Measurements from ENCODE around the gene CA12.
"Not testable (repeated sequence)": the region's sequence is repeated elsewhere in the genome, so short reads cannot be mapped to it uniquely, and the experiment has no call there.

CA12 gene

GRCh38 chr15:63332367-63333124 is 49.1 kb downstream of the CA12 start:
- DNase-seq: no peak

- DNase-seq: no peak
Measured at GRCh38 chr15:63331456-63331855, 50.2 kb downstream of the CA12 start.

GRCh38 chr15:63330926-63331325 is 50.7 kb downstream of the CA12 start:
- DNase-seq: no peak

DNA sequence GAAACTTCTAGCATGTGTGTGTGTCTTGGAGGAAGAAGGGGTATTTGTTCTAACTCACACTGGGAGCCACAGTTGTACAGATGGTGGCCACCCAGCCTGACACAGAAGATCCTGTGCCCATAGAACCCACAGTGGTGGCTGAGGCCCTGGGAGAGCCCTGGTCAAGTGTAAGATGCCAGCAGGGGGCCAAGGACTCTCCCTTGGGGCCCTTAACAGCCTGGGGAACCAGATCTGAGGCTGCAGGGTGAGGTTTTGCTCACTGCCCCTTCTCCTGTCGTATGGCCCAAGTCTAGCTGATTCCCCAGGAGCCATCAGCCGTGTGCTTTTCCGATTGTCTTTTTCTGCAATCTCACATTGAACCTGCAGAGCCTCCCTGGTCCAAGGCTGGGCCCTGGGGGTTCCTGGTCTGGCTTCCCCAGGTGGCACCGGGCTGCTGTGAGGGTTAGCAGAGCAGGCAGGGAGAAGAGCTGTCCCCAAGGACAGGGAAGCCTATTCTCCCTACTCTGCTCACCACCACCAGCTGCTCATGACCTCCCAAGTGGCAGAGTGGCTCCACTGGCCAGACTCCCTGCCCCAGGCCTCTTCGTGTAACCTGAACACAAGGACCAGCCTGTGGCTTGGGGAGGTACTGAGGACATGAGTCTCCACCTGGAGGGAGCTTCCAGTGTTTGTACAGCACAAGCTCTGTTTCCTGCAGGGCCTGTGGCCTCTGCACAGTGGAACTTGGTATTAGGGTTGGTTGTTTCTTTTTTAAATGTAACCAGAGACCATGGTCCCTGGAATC is 51.9 kb downstream of the CA12 start:
- no peak for DNase-seq

DNA sequence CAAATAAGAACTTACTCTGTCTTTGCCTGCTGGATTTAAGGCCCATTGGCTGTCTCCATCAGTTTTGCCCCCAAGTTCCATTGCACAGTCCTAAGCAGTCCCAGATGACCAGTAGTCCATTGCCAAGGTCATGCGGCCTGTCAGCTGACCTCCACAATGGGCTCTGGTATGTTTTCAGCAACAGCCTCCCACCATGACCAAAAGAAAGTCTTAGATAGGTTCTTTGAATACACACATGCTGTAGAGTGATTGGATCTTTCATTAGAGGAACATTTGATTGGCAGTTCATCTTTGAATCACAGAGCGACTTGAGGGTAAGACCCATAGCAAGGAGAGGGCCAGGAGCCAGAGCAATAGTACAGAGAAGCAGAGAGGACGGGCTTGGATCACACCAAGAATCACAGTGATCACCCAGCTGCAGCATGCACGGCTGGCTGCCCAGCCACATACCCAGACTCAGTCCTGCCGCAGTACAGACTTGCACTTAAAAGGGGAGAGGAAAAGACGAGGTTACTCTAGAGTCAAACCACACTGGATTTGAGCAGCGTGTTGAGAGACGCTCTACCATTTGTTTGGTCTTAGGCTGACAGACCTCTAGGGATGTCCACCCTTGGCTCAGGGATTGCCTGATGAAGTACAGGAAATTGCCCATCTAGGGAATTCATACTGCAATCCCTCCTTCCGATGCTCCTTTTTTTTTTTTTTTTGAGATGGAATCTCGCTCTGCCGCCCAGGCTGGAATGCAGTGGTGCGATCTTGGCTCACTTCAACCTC is 53.8 kb downstream of the CA12 start:
- no peak for DNase-seq

DNA sequence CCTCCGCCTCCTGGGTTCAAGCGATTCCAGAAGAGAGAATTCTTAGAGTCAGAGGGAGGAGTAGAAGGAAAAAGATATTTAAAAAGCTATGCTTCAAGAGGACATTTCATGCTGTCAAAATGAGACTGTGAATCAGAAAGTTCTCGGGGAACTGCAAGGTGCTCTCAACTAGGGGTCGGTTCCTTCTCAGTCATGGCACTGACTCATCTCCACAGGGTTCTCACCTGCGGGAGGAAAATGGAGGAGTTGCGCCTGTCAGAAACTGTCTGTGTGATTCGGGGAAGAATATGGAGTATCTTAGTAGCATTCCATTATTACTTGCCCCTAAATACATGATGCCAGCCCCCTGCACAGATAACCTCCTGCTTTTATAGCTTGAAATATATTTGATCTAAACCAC is 56.9 kb downstream of the CA12 start:
- DNase-seq: no peak

- DNase-seq: no peak
Measured at GRCh38 chr15:63323798-63324563, 57.7 kb downstream of the CA12 start.

GRCh38 chr15:63322541-63322940 is 59.1 kb downstream of the CA12 start:
- no peak for DNase-seq

GRCh38 chr15:63321462-63321861 is 60.2 kb downstream of the CA12 start:
- DNase-seq: no peak

DNA sequence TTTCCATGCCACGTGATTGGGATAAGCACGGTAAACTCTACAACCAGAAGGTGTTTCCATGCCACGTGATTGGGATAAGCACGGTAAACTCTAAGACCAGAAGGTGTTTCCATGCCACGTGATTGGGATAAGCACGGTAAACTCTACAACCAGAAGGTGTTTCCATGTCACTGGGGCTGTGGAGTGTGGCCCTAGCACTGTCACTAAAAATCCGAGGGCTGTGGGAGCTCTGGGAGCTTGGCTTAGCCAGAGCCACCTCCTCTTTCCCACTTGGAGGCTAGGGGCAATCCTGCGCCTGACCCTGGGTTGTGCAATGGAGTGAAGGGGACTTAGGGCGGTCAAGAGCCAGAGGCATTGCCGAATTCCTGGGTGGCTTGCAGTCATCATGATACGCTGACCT is 60.7 kb downstream of the CA12 start:
- DNase-seq: not testable (repeated sequence)

GRCh38 chr15:63320446-63320845 is 61.2 kb downstream of the CA12 start:
- not testable (repeated sequence) for DNase-seq

GRCh38 chr15:63319065-63319464 is 62.6 kb downstream of the CA12 start:
- no peak for DNase-seq

GRCh38 chr15:63318344-63318743 is 63.3 kb downstream of the CA12 start:
- no peak for DNase-seq

- no peak for DNase-seq
Measured at GRCh38 chr15:63314409-63314808, 67.2 kb downstream of the CA12 start.

DNA sequence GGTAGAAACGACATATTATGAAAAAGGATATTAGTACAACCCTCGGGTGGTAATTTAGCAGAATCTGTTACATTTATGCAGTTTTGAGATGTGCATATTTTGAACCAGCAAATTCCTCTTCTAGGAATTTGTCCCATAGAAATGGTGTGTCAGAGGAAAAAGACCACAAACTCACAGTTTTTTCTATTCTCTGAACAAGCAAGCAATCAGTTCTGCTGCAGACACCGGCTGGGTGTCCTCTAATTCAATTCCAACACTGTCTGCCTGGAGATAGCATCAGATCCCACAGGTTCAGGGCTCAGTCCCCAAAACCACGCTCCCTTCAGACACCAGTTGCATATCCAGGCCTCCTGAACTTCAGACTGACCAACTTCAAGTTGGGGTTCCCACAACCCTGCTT is 67.8 kb downstream of the CA12 start:
- no peak for DNase-seq

GRCh38 chr15:63312286-63312685 is 69.4 kb downstream of the CA12 start:
- no peak for DNase-seq

DNA sequence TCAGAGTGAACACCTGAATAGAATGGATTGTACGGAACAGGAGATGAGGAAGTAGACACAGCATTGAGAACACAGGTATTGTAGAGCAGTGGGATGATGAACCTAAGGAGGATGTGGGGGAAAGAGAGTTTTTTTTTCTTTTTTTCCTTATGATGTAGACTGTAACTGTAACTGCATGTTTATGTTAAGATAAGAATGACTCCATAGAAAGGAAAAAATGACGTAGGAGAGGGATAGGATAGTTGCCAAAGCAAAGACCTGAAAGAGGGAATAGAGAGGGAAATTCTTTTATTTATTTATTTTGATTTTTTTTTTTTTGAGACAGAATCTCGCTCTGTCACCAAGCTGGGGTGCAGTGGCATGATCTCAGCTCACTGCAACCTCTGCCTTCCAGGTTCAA is 71.0 kb downstream of the CA12 start:
- DNase-seq: no peak

- no peak for DNase-seq
Measured at GRCh38 chr15:63308947-63309346, 72.7 kb downstream of the CA12 start.

- no peak for DNase-seq
Measured at GRCh38 chr15:63308491-63308890, 73.2 kb downstream of the CA12 start.

DNA sequence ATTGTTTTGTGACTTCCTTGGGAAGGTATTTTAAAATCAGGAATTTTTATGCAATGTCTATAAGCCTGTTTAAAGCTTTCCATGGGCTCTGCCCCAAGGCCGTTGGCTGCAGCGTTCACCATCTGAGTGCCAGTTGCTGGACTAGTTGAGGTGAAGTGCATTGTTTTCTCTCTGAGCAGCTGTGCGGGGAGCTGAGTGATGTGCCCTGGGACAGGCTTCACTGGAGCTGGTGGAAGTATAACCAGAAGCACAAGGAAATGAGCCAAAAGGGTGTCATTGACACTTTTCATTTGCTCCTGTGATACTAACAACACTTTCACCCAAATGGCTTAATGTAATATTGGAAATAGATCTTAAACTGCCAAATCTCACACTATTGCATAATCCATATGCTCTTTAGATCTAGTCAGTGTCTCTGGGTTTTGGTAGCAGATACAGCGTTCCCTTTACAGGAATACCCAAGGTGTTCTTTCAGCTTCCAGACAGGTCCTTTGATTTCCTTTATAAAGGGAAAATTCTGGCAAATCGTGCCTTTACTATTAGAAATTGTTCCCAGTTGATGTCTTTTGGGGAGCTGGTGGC is 75.1 kb downstream of the CA12 start:
- no peak for DNase-seq

DNA sequence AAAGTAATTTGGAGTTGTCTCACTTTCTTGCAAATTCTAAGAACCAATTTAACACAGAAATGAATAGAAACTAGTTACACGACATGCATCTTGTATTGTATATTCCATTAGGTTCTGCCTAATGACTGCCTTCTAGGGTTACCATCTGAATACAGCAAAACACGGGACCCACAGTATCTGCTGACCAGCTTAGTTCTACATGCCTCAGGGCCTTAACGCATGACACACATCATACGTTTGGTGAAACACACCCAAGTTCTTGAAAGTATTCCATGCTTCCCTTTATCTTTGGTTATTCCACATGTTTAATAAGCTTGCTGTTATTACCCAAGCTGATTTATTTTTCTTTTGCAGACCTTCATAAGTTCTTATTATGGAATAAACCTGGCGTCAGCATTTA is 76.4 kb downstream of the CA12 start:
- DNase-seq: no peak

DNA sequence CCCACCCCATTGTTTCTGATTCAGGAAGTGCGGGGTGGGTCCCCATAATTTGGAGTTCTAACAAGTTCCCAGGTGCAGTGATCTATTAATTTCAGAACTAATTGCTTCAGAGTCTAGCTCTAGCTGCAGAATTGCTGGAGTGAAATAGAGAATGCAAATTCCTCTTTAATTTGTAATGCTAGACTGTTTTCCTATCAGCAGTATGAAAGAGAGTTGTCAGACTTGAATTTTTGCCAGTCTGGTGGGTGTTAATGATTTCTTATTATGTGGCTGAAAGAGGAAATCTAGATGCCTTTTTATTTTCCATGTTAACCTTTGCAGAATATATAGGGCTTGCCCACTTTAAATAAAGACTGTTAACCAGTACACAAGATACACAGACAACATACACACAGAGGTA is 80.6 kb downstream of the CA12 start:
- no peak for DNase-seq

Data from MV-4-11 (cell line).